ENCODE data around the gene GOPC. TPM values are rescaled to one million over a fixed set of nuclear protein-coding genes. Genes with fewer than 3 reads are reported as not detected.

The GOPC gene
- total and polyA plus RNA-seq, 2 of the 8 experiments (the other 6 are each of a cell fraction or from before 2014, with no cell fraction given): 5.3 to 19.4 TPM

DNA sequence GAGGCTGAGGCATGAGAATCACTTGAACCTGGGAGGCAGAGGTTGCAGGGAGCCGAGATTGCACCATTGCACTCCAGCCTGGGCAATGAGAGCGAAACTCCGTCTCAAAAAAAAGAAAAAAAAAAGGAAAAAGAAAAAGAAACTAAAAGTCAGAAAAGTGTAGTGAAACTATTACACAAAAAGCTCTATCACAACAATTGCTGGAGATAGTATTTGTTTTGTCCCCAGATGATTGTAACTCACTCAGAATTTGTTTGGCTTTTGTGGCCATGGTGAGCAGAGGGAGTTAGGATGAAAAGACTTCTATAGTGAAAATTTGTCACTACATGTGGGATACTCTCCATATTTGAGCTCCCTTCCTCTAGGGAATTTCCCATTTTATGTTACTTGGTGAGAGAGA, 5.2 kb upstream of the GOPC start:
- no peak overlapping the region for H2BK15ac ChIP-seq (ENCODE audit: low read length)
- no peak overlapping the region for H3K27ac ChIP-seq (ENCODE audit: low read depth, low read length)
- H2AK5ac ChIP-seq (ENCODE audit: low read depth, low read length): no peak overlapping the region
- no peak overlapping the region for H3K14ac ChIP-seq (ENCODE audit: insufficient read length)
- no peak overlapping the region for H2BK120ac ChIP-seq (replicated peaks; ENCODE audit: low read depth, low read length)
- H3K36me3 ChIP-seq (ENCODE audit: control insufficient read depth in 2 of 4, insufficient read depth in 4 of 4, low read length in 3 of 4): no peaks in the 10 kb centered on the region
- H3K56ac ChIP-seq (replicated peaks; ENCODE audit: insufficient read length, low read depth, low read length): no peak overlapping the region
- H4K91ac ChIP-seq (replicated peaks; ENCODE audit: insufficient read length, low read length): no peak overlapping the region
- no peak overlapping the region for H4K5ac ChIP-seq (ENCODE audit: insufficient read length, low read depth, low read length)
- no peak overlapping the region for H3K4me2 ChIP-seq (ENCODE audit: insufficient read depth in 1 of 2, low read depth in 2 of 2, low read length in 2 of 2)
- H3K4me1 ChIP-seq (replicated peaks in 1 of 4; ENCODE audit: control insufficient read depth in 3 of 4, insufficient read depth in 4 of 4, low read length in 3 of 4): peaks cover 0 to 1% (median under 1%) of the 10 kb centered on the region in 4 experiments; a peak in 3 of 7 replicates
- no peaks in the 10 kb centered on the region for H3K27me3 ChIP-seq (replicated peaks in 1 of 4; ENCODE audit: control insufficient read depth in 3 of 4, extremely low read depth in 1 of 4, insufficient read depth in 3 of 4, low read length in 3 of 4)
- TF ChIP-seq KDM5A (IDR thresholded peaks at IDR 0.05; ENCODE audit: low read length): no peak
- TF ChIP-seq CBX5 (IDR thresholded peaks at IDR 0.05; ENCODE audit: low read depth, low read length): no peak
- no peak for TF ChIP-seq BRCA1 (IDR thresholded peaks at IDR 0.05; ENCODE audit: low read depth, low read length)
- no peak for TF ChIP-seq SRF (IDR thresholded peaks at IDR 0.05; ENCODE audit: low read depth, low read length)
- TF ChIP-seq CREB1 (IDR thresholded peaks at IDR 0.05): no peak
- TF ChIP-seq HDAC6 (IDR thresholded peaks at IDR 0.05; ENCODE audit: low read depth, low read length): no peak
- TF ChIP-seq SP2 (IDR thresholded peaks at IDR 0.05; ENCODE audit: low read length): no peak
- H3K9ac ChIP-seq (replicated peaks in 1 of 4; ENCODE audit: extremely low read depth in 1 of 4, low read depth in 3 of 4, low read length in 3 of 4): no peak overlapping the region
- H3K79me1 ChIP-seq (ENCODE audit: low read depth, low read length): no peaks in the 10 kb centered on the region
- H3K23ac ChIP-seq (ENCODE audit: insufficient read length): no peak overlapping the region
- H3K79me2 ChIP-seq (ENCODE audit: control insufficient read depth in 1 of 2, insufficient read depth in 2 of 2, low read length in 2 of 2): no peaks in the 10 kb centered on the region
- CTCF ChIA-PET (ENCODE audit: partially characterized antibody): interaction anchor here (0.6 to 5.0 kb wide), 7 partner anchors 13 to 187 kb away, joined by 3 to 54 read pairs (median 3); no protein-coding TSS in a partner anchor
- DNase-seq (ENCODE audit: low read depth in 1 of 2, low spot score in 2 of 2) (no peak), FAIRE-seq (no peak)
- H2BK5ac ChIP-seq (ENCODE audit: low read depth, low read length): no peak overlapping the region
- POLR2A ChIA-PET (ENCODE audit: partially characterized antibody): interaction anchor here (1.5 kb wide), 1 partner anchor 9 kb away, joined by 4 read pairs; no protein-coding TSS in a partner anchor
- 73% methylated on average over 2 of the region's 3 CpGs; no CpG with 5 or more reads in 1 of the 2 experiments for WGBS, 2 experiments (ENCODE audit: extremely low coverage in 1 of 2, insufficient coverage in 1 of 2, insufficient read length in 1 of 2, insufficient replicate concordance in 2 of 2, low coverage in 1 of 2, low lambda C conversion rate in 2 of 2, missing lambda C conversion rate in 1 of 2)
- H3K9me3 ChIP-seq (ENCODE audit: insufficient read depth in 2 of 2, low read depth in 1 of 2, low read length in 1 of 2): no peaks in the 10 kb centered on the region
- H3K4ac ChIP-seq (replicated peaks; ENCODE audit: insufficient read length, low read depth, low read length): no peak overlapping the region
- H3K23me2 ChIP-seq (ENCODE audit: low read depth, low read length): no peaks in the 10 kb centered on the region
- H2AFZ ChIP-seq (ENCODE audit: low read length): no peak overlapping the region
- no peak overlapping the region for H3K4me3 ChIP-seq (ENCODE audit: extremely low read depth in 1 of 4, insufficient read depth in 2 of 4, low read depth in 3 of 4, low read length in 4 of 4)
- no peak overlapping the region for H2BK12ac ChIP-seq (ENCODE audit: low read depth, low read length)
- H2BK20ac ChIP-seq (ENCODE audit: low read length): no peak overlapping the region
- no peaks in the 10 kb centered on the region for H4K20me1 ChIP-seq (replicated peaks in 1 of 2; ENCODE audit: control insufficient read depth in 1 of 2, insufficient read depth in 2 of 2, low read length in 2 of 2)
- H4K8ac ChIP-seq (ENCODE audit: extremely low read depth, insufficient read depth, low read length): no peak overlapping the region
- H3K18ac ChIP-seq (ENCODE audit: extremely low read depth, low read length): no peak overlapping the region
